ENCODE data around the gene FUNDC2.

The FUNDC2 gene

GRCh38 chrX:155069414-155069813 lies 42.8 kb downstream of the FUNDC2 start:
- no peak for DNase-seq (ENCODE audit: low read depth in 2 of 2)

- no peak for DNase-seq (ENCODE audit: low read depth in 2 of 2)
Measured at GRCh38 chrX:155070038-155070437, 43.4 kb downstream of the FUNDC2 start.

- no peak for DNase-seq (ENCODE audit: low read depth in 2 of 2)
Measured at GRCh38 chrX:155070663-155070974, 44.0 kb downstream of the FUNDC2 start.

- peak; percentile 34 to 72 for DNase-seq (ENCODE audit: low read depth in 2 of 2)
Measured at GRCh38 chrX:155070975-155071693, 44.5 kb downstream of the FUNDC2 start, which contains the start of the genes BRCC3, CMC4 and MTCP1. Gene BRCC3 (plus strand): TSS chrX:155071508. CDS start chrX:155071528, 20 bp downstream. Gene CMC4 (minus strand): TSS chrX:155071136. CDS start chrX:155064023, 7,113 bp downstream. Gene MTCP1 (minus strand): TSS chrX:155071136. CDS start chrX:155066010, 5,126 bp downstream.

DNA sequence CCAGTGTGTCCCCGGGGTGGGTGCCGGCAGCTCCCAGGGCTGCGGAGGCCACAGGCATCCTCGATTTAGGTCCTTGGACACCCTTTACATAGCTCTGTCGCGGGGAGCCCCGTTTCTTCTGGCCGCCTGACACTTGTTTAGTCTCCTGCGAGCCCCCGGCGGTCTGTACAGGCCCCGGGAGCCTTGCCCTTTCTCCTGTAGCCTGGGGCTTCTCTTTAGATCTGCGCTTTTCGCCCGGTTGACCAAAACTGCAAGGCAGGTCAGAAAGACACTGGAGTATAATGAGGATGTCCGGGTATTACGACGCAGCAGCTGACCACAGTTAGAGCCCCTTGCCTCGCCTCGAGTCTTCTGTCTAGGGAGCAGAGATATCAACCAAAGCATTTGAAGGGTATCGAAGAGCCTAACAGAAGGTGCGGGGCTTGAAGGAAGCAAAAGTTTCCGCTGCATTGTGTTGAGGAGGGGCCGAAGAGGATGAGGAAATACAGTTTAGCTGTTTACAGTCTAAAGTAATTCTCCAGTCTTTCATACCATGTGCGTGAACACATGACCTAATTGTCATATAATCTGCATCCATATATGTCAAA lies 45.1 kb downstream of the FUNDC2 start:
- DNase-seq (ENCODE audit: low read depth in 2 of 2) = no peak

DNA sequence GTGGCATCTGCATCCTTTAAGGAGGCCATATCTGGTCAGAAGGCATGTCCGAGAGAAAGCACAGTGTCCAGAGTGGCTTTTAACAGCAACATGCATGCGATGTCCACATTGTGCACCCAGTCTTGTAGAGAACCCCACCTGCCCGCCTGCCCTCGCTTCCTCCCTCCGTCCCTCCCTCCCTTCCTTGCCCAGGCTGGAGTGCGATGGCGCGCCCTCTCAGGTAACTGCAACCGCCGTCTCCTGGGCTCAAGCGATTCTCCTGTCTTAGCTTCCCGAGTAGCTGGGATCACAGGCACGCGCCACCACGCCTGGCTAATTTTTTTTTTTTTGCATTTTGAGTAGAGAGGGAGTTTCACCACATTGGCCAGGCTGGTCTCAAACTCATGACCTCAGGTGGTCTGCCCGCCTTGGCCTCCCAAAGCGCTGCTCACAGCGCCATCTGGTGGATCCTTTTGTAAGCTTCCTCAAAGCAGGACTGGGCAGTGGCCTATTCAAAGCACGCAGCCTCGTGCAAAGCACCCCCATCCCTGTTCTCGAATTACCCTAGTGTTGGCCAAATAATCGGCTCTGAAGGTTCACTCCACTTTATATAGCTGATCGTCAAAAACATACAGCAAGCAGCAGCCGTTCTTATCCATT lies 59.7 kb downstream of the FUNDC2 start:
- DNase-seq (ENCODE audit: low read depth in 2 of 2) = peak in 1 of 2 donors; percentile 12

GRCh38 chrX:155086961-155087735 lies 60.5 kb downstream of the FUNDC2 start:
- DNase-seq (ENCODE audit: low read depth in 2 of 2) = no peak

DNA sequence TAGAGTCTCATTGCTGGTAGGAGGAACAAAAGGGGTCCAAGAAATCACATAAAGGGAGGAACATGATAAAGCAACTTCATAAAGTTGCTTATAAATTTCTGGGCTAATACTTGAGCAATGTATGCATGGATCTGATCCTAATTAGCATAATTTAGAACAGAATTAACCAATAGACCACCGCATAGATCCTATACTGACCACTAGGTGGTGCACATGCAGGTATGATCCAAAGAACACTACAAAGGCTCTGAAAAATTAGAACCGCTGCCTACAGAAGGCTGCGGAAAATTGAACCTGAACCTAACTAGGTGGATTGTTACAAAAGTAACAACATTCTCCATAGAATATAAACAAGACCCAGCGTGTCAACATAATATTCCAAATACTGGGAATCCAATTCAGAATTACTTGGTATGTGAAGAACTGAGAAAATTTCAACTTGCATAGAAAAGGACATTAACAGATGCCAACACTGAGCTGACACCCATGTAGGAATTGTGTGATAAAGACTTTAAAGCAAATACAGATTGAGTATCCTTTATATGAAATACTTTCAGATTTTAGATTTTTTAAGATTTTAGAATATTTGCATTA lies 67.9 kb downstream of the FUNDC2 start:
- DNase-seq (ENCODE audit: low read depth in 2 of 2) = no peak

GRCh38 chrX:155105919-155106318 lies 79.3 kb downstream of the FUNDC2 start:
- no peak for DNase-seq (ENCODE audit: low read depth in 2 of 2)

DNA sequence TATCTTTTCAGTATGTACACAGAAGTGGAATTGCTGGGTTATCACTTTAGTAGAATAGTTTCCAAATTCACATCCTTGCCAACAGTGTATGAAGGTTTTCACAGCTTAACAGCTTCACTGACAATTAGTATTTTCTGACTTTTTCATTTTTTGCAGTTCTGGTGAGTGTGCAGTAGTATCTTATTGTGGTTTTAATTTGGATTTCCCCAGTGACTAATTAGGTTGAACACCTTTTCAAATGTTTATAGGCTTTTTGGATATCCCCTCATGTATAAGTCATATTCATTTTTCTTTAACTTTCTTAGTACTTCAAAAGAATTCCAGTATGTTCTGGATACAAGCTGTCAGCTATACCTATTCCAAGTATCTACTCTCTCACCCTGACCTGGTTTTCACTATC lies 81.8 kb downstream of the FUNDC2 start:
- DNase-seq (ENCODE audit: low read depth in 2 of 2) = no peak

Data from stimulated activated CD8-positive, alpha-beta memory T cell treated with anti-CD3 and anti-CD28 coated beads, Interleukin-7, amount 100 ng/mL, for 4 hours (primary cell).